HG02588 (cell line): ENCODE measurements around the gene CDH2.

Experiments used
- ATAC-seq: cut with Tn5 transposase; IDR thresholded peaks from one replicate; pipeline ENCODE4 v1.9.1; 2021; ENCODE audit warnings: mild to moderate bottlenecking, moderate library complexity; ENCODE audit not compliant: unreplicated experiment

Gene CDH2

GRCh38 chr18:28171837-28172236 is 5.1 kb downstream of the CDH2 start:
- ATAC-seq, result no peak

DNA sequence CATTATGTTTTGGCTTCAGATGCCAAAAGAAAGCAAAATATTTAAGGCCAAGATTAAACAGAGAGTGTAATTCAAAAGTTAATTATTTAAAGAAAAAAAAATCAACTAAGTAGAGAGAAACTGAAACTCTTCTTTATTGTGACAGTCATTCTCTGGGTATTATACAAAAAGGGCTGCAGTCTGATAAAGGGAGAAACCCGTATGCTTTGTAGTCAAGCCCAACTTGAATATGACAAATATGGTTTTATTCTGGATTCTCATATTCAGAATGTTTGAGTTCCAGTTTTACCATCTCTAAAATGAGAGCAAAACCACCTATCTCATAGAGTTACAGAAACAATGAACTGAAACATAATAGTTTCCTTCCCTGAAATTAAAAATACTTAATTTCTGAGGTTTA is 8.2 kb downstream of the CDH2 start:
- no peak for ATAC-seq

- no peak for ATAC-seq
Measured at GRCh38 chr18:28167835-28168349, 9.0 kb downstream of the CDH2 start.

DNA sequence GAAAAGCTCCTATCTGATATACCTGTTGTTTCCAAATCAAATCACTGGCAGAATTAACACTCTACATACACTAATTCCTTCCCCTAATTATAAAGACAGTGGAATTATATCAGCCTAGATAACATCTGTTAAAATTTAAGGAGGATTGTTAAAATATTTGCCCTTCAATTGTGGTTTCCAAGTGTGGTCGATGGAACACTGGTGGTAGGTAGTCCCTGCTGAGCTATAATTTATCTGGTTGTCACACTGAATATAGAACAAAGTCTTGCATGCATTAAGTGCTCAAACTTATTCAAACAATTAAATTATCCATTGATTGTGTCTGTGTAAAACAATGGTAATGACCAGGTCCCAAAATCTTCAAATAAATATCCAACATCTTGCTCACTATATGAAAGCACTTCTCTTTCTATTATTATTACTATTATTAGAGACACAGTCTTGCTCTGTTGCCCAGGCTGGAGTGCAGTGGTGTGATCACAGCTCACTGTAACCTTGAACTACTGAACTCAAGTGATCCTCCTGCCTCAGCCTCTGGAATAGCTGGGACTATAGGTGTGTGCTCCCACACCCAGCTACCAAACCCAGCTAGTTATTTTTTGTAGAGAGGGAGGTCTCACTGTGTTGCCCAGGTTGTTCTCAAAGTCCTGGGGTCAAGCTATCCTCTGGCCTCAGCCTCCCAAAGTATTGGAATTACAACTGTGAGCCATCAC is 12.0 kb downstream of the CDH2 start:
- ATAC-seq, result no peak

- no peak for ATAC-seq
Measured at GRCh38 chr18:28163201-28163775, 13.6 kb downstream of the CDH2 start.

- ATAC-seq, result no peak
Measured at GRCh38 chr18:28161608-28162599, 15.0 kb downstream of the CDH2 start.

DNA sequence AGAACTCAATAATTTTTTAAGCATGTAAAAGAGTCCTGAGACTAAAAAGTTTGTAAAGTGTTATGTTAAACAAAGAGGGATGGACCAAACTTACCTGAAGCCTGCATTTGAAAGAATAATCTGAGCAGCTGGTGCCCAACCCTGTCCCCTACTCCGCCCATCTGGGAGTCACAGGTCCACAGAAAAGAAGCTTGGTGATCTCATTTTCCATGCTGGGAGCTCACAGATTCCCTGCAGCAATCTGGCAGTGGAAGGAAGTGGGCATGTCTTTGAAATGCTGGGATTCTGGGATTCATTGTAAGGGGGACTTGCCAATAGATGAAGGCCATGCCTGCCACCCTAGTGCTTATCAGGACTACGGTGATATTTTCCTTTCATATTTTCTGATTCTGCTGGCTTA is 17.9 kb downstream of the CDH2 start:
- ATAC-seq, result no peak

DNA sequence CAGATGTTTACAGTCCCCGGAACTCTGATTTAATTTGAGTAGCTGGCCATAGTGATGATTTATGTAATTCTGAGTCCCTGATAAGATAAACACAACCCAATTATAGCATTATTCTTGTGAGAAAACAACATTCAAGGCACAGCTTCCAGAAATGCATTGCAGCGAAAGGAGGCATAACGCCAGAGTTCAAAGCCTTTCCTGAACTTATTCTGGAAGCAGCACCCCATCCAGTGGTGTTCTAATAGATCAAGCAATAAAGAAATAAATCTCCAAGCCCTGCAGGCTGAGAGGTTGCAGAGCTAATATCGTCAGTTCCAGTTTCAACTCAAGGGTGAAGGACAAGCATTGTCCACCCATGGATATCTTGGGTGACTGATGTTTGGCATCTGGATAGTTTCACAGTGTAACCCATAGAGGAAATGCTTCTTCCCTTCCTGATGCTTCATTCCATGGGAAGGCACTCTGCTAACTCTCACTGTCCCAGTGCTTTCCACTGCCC is 18.8 kb downstream of the CDH2 start:
- ATAC-seq, result no peak

DNA sequence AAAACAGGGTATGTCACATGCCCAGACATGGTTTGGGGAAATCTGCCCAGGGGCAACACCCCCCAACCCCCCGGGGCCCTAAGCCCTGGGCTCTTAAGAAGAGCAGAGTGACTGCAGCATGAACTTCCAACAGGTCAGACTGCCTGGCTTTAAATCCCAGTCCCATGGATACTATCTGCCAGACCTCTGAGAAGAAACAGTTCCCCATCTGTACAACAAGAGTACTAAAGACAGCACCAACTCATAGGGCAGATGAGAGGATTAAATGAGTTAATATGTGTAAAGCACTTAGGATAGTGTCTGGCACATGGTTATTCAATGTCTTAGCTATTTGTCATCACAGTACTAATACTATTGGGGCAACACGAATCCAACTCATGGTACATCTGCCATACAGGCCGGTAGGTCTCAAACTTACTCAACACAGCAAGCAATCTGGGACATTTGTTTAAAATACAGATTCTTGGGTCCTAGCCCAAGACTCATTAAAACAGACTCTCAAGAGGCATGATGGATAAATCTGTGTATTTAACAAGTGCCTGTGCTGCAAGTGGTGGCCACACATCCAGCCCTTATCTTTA is 23.4 kb downstream of the CDH2 start:
- ATAC-seq, result no peak

- ATAC-seq, result no peak
Measured at GRCh38 chr18:28152754-28153153, 24.2 kb downstream of the CDH2 start.

GRCh38 chr18:28152354-28152753 is 24.6 kb downstream of the CDH2 start:
- ATAC-seq, result no peak

GRCh38 chr18:28151434-28151833 is 25.5 kb downstream of the CDH2 start:
- no peak for ATAC-seq

- ATAC-seq, result no peak
Measured at GRCh38 chr18:28150925-28151324, 26.0 kb downstream of the CDH2 start.

DNA sequence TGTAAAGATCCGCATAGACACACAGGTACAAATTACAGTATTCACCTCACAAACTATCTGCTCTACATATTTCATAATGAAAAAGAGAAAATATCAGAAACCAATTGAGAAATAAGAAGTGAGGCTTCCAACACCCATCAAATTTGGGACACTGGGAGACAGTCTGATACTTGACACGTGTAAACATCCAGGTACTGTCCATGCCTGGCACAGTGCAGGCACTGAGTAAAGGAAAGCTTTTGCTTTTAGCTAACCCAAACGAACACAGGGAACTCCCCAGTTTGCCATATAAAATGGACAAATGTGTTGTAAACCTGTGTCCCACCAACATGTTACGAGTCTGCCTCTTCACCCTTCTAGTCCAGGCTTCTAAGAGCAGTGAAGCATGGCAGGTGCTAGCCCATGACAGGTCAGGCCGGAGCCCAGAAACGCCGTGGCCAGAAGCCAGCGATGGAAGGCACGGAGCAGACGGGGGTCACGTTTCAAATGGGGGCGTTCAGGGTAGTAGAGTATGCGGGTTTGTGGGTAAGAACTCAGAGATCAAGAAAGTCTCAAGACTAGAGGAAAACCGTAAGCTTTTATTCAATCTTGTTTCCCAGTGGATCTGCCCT is 27.0 kb downstream of the CDH2 start:
- ATAC-seq, result no peak

DNA sequence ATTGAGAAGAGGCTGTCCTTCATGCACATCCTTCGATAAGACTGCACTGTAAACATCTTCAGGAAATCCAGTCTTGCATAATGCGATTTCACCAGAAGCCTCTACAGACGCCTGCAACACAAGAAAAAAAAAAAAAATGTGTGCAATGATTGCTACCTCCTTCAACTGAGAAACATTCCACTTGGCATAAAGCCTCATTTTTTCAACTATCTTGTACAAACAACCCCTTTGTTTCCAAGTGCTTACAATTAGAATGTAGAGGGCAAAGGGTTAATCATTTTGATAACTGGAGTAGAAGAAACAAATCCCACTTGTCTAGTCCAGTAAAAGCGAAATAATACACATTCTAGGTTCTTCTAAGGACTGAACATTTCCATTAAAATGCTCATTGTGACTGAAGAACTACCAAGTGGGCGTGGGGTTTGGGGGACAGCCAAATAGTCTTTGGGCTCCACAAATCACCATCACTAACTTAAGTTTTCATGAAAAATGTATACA is 29.2 kb downstream of the CDH2 start:
- no peak for ATAC-seq

GRCh38 chr18:28143725-28144124 is 33.2 kb downstream of the CDH2 start:
- ATAC-seq, result no peak

GRCh38 chr18:28138816-28139215 is 38.1 kb downstream of the CDH2 start:
- no peak for ATAC-seq

GRCh38 chr18:28136071-28136470 is 40.9 kb downstream of the CDH2 start:
- no peak for ATAC-seq

DNA sequence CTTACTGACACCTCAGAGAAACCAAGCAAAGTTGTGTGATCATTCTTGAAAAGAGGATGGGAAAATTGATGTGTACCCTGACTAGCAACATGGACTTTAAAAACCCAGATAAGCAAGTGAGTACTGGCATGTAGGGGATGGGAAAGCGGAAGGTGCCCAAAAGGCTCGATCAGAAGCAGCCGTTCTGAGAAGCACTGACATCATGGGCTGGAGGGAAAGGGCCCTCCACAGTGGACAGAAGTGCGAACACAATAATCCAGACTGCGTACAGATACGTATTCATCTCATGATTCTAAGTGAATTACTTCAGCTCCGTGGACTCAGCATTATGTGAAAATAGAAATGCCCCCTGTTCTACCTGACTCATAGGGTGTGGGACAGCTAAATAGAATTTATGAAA is 42.2 kb downstream of the CDH2 start:
- ATAC-seq, result no peak

GRCh38 chr18:28132084-28132483 is 44.8 kb downstream of the CDH2 start:
- ATAC-seq, result no peak
